Thyroid gland (tissue), 4 donors: ENCODE data around the gene GOLGA3. TPM values are rescaled to one million over a fixed set of nuclear protein-coding genes. Genes with fewer than 3 reads are reported as not detected.
"Not testable (repeated sequence)": the region's sequence is repeated elsewhere in the genome, so short reads cannot be mapped to it uniquely, and the experiment has no call there.

Experiments
- DNase-seq, 2 donors: peaks; one replicate each; pipeline ENCODE4 v3.0.0-alpha.2; 2019
- H3K27ac ChIP-seq, 3 donors: fragments of 200-600 bp; sonication (generic); 1 replicate in 2 of 3; 2 replicates in 1 of 3; pipeline ENCODE4 v1.5.1; 2016 to 2019; ENCODE audit warnings: mild to moderate bottlenecking in 1 of 3, moderate library complexity in 1 of 3
- H3K27me3 ChIP-seq: fragments of 200-600 bp; sonication (generic); one replicate; pipeline ENCODE4 v1.5.1; 2019
- H3K36me3 ChIP-seq, 2 donors: fragments of 200-600 bp; sonication (generic); one replicate each; pipeline ENCODE4 v1.5.1; 2016 to 2019
- H3K4me1 ChIP-seq, 2 donors: fragments of 200-600 bp; sonication (generic); one replicate each; pipeline ENCODE4 v1.5.1; 2017 to 2019
- H3K4me3 ChIP-seq, 3 donors: fragments of 200-600 bp; sonication (generic); replicated peaks in 1 of 3; 1 replicate in 2 of 3; 2 replicates in 1 of 3; pipeline ENCODE4 v1.5.1; 2016; ENCODE audit warnings: mild to moderate bottlenecking in 1 of 3
- H3K9me3 ChIP-seq: fragments of 200-600 bp; sonication (generic); one replicate; pipeline ENCODE4 v1.5.1; 2017
- POLR2A ChIP-seq, 2 donors: fragments of 450-650 bp; IDR thresholded peaks; one replicate each; pipeline ENCODE4 v1.6.1; 2017; ENCODE audit warnings: antibody characterized with exemption in 2 of 2, mild to moderate bottlenecking in 2 of 2, moderate library complexity in 1 of 2
- WGBS, 2 donors: methylation state at CpG; one replicate each; pipeline ENCODE4 v1.1.5; 2017; 5-methylcytosine and 5-hydroxymethylcytosine counted together
- intact Hi-C: fragments of 100-400 bp; cut with DNase I; formaldehyde crosslinking; loops from one replicate; pipeline ENCODE4 v1.15.1; 2023
- total RNA-seq, 4 donors: library from RNA; depleted of rRNA; stranded (reverse); fragments of >200 nt; gene quantifications; one replicate each; pipeline ENCODE4 v1.2.3, GENCODE V29; 2016
- TF ChIP-seq, protein P1 (sequence below), 6 experiments: fragments of 200-600 bp in 3 of 6; fragments of 450-650 bp in 3 of 6; sonication (generic) in 3 of 6; IDR thresholded peaks; one replicate each; pipeline ENCODE4 v1.5.1; 2016 to 2019; ENCODE audit warnings: antibody characterized with exemption in 6 of 6, mild to moderate bottlenecking in 2 of 6, inconsistent platforms in 1 of 6, moderate library complexity in 1 of 6

Gene GOLGA3
- total RNA-seq, 4 donors from 2014 or later, result 73.8 to 106 (median 88.8) TPM

- intact Hi-C loops, result no loop called here
These were observed 74.3 kb downstream of the GOLGA3 start for GRCh38 chr12:132754160-132754932.

DNA sequence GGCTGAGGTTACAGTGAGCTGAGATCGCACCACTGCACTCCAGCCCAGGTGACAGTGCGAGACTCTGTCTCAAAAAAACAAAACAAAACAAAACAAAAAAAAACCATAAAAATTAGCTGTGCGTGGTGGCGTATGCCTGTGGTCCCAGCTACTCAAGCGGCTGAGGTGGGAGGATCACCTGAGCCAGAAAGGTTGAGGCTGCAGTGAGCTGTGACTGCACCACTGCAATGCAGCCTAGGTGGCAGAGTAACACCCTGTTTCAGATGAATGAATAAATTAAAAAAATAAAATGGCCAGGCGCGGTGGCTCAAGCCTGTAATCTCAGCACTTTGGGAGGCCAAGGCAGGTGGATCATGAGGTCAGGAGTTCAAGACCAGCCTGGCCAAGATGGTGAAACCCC lies 75.0 kb downstream of the GOLGA3 start:
- H3K27me3 ChIP-seq, DNase-seq, H3K27ac ChIP-seq, H3K4me3 ChIP-seq, H3K4me1 ChIP-seq, intact Hi-C loops, H3K9me3 ChIP-seq: not testable (repeated sequence)
- H3K36me3 ChIP-seq, result peaks cover 22 to 48% of the 10 kb centered on the region in 2 donors
- 94 to 97% methylated on average over 7 of the region's 7 CpGs for WGBS, 2 donors

More at GRCh38 chr12:132754160-132754932, 74.3 kb downstream of the GOLGA3 start:
- Histone ChIP-seq H3K9me3 (no peaks in the 10 kb centered on the region), H3K4me1 (no peaks in the 10 kb centered on the region), H3K27ac (no peak overlapping the region), H3K4me3 (no peak overlapping the region), H3K27me3 (no peaks in the 10 kb centered on the region), H3K36me3 (peaks cover 15 to 41% of the 10 kb centered on the region in 2 donors)
- DNase-seq, result no peak
- WGBS, 2 donors, result 89% methylated on average over 14 of the region's 14 CpGs
- TF ChIP-seq, protein P1, sequence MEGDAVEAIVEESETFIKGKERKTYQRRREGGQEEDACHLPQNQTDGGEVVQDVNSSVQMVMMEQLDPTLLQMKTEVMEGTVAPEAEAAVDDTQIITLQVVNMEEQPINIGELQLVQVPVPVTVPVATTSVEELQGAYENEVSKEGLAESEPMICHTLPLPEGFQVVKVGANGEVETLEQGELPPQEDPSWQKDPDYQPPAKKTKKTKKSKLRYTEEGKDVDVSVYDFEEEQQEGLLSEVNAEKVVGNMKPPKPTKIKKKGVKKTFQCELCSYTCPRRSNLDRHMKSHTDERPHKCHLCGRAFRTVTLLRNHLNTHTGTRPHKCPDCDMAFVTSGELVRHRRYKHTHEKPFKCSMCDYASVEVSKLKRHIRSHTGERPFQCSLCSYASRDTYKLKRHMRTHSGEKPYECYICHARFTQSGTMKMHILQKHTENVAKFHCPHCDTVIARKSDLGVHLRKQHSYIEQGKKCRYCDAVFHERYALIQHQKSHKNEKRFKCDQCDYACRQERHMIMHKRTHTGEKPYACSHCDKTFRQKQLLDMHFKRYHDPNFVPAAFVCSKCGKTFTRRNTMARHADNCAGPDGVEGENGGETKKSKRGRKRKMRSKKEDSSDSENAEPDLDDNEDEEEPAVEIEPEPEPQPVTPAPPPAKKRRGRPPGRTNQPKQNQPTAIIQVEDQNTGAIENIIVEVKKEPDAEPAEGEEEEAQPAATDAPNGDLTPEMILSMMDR (IDR thresholded peaks at IDR 0.05), result no peak
- TF ChIP-seq POLR2A (IDR thresholded peaks at IDR 0.05), result no peak

DNA sequence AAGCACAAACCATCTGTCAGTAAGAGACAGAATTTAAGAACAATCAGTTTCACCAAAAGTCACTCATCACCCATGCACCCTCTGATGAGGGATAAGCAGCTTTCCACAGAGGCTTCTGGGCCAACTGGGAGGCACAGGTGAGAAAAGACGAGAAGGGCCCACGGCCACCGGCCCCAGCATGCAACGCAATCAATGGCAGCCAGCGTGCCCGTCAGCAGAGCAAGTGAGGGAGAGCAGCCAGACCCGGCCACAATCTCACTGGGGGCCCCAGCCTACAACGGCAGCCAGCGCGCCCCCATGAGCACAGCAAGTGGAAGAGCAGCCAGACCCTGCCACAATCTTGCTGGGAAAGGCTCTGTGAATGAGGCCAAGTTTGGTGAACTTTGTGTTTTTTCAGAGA lies 80.3 kb downstream of the GOLGA3 start:
- H3K36me3 ChIP-seq, result peaks cover 65 to 71% of the 10 kb centered on the region in 2 donors

DNA sequence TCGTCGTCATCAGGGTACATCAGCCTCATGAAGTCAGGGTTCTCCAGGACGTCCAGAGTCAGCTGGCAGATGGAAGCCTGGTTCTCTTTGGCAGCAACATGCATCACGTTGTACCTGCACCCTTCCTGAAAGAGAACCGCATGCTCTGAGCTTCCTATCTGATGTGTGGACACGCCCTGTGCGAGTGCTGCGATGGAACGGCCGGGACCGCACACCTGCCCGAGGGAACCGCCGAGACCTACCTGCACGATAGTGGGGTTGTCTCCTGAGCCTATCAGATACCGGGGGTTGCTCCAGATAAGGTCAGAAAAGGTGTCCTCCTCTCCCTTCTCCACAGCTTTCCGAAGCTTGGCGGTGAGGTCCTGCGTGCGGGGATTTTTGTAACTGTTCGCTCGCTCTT lies 80.8 kb downstream of the GOLGA3 start:
- WGBS, 2 donors, result 93 to 97% methylated on average over 14 to 22 of the region's 22 CpGs

More for the DNA sequence above, 80.3 kb downstream of the GOLGA3 start:
- Histone ChIP-seq H3K4me1 (no peaks in the 10 kb centered on the region), H3K9me3 (no peaks in the 10 kb centered on the region), H3K27ac (no peak overlapping the region), H3K4me3 (no peak overlapping the region), H3K27me3 (no peaks in the 10 kb centered on the region)
- no peak for DNase-seq
- intact Hi-C loops, result no loop called here
- 91 to 98% methylated on average over 7 to 10 of the region's 10 CpGs for WGBS, 2 donors
- no peak for TF ChIP-seq POLR2A (IDR thresholded peaks at IDR 0.05)

DNA sequence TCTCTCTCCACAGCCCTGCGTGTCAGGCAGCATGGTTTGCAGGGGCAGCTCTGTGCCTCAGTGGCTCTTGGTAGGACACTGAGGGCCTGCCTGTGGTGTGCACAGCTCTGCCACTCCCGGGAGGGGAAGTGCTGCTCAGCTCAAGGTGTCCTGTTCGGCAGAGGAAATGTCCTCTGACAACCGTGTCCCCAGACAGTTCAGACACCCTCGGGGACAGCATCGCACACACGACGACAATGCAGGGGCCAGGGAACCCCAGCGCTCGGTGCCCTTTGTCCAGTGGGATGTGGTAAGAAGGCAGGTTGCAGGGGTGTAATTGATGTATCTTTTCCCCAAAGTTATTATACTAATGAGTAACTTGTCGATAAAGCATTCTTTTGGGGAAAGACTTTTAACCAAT lies 81.3 kb downstream of the GOLGA3 start:
- H3K4me1 ChIP-seq, result no peaks in the 10 kb centered on the region
- no peak for DNase-seq
- 90 to 96% methylated on average over 11 of the region's 11 CpGs for WGBS, 2 donors
- intact Hi-C loops, result no loop called here
- H3K4me3 ChIP-seq, result no peak overlapping the region
- H3K9me3 ChIP-seq, result no peaks in the 10 kb centered on the region
- TF ChIP-seq, protein P1 (IDR thresholded peaks at IDR 0.05), result no peak
- no peak for TF ChIP-seq POLR2A (IDR thresholded peaks at IDR 0.05)
- peaks cover 72 to 73% of the 10 kb centered on the region in 2 donors for H3K36me3 ChIP-seq
- no peak overlapping the region for H3K27ac ChIP-seq
- H3K27me3 ChIP-seq, result no peaks in the 10 kb centered on the region

More for the DNA sequence above, 80.8 kb downstream of the GOLGA3 start:
- no peaks in the 10 kb centered on the region for H3K27me3 ChIP-seq
- no peaks in the 10 kb centered on the region for H3K4me1 ChIP-seq
- intact Hi-C loops, result no loop called here
- DNase-seq, result no peak
- TF ChIP-seq, protein P1 (IDR thresholded peaks at IDR 0.05), result no peak
- TF ChIP-seq POLR2A (IDR thresholded peaks at IDR 0.05), result no peak
- peaks cover 67 to 73% of the 10 kb centered on the region in 2 donors for H3K36me3 ChIP-seq
- H3K27ac ChIP-seq, result no peak overlapping the region
- no peak overlapping the region for H3K4me3 ChIP-seq
- H3K9me3 ChIP-seq, result no peaks in the 10 kb centered on the region

DNA sequence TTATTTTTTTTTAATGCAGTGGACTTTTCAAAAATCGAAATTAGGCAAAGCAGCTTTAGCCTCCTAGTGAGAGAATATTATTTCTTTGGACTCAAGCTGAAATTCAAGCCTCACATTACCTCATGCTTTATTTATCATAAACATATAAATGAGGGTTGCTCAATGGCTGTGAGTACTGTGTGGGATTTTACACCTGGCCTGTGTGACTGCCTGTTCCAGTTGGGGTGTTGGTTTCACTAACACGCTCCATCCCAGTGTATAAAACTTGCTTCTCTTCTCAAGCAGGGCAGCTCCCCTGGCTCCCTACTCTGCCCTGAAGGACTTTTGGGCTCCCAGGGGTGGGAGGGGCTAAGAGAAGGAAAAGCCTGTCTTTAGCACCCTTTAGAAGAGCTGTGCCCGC lies 82.1 kb downstream of the GOLGA3 start:
- Histone ChIP-seq H3K4me1 (no peaks in the 10 kb centered on the region), H3K4me3 (no peak overlapping the region), H3K27me3 (no peaks in the 10 kb centered on the region), H3K9me3 (no peaks in the 10 kb centered on the region), H3K36me3 (peaks cover 74 to 75% of the 10 kb centered on the region in 2 donors), H3K27ac (no peak overlapping the region)
- TF ChIP-seq POLR2A (IDR thresholded peaks at IDR 0.05), result no peak
- TF ChIP-seq, protein P1 (IDR thresholded peaks at IDR 0.05), result no peak
- no peak for DNase-seq
- intact Hi-C loops, result no loop called here
- WGBS, 2 donors, result 92% methylated on average over 3 of the region's 3 CpGs
